CD8-positive, alpha-beta memory T cell (primary cell): Measurements from ENCODE around the gene B4GAT1. TPM values are rescaled to one million over a fixed set of nuclear protein-coding genes. Genes with fewer than 3 reads are reported as not detected.
A peak's percentile ranks its signal among the peaks of the same experiment; 100 is the strongest.
"Not testable (repeated sequence)": the region's sequence is repeated elsewhere in the genome, so short reads cannot be mapped to it uniquely, and the experiment has no call there.

Experiments
- CTCF ChIA-PET: fragments of 350-600 bp; sonication (Branson Sonifier 250); formaldehyde crosslinking; loops from one replicate; lab custom pipeline; 2021; ENCODE audit warnings: antibody characterized with exemption; lab: Charles Lee
- POLR2A ChIA-PET: fragments of 350-600 bp; sonication (Branson Sonifier 250); formaldehyde crosslinking; loops from one replicate; lab custom pipeline; 2021; ENCODE audit warnings: antibody characterized with exemption; lab: Charles Lee
- DNase-seq, 5 donors: peaks; one replicate each; pipeline versions ENCODE4 v3.0.0 to v3.0.0-alpha.2; 2020 to 2022; ENCODE audit warnings: mixed read lengths in 1 of 5
- H3K27ac ChIP-seq: one replicate; pipeline ENCODE4 v1.7.0; 2013; ENCODE audit warnings: low read depth, mild to moderate bottlenecking, low read length, moderate library complexity
- H3K27me3 ChIP-seq: 2 replicates; pipeline ENCODE4 v1.7.0; 2013; ENCODE audit warnings: low read length, mild to moderate bottlenecking; ENCODE audit not compliant: insufficient read depth, poor library complexity, severe bottlenecking
- H3K36me3 ChIP-seq: 2 replicates; pipeline ENCODE4 v1.7.0; 2013; ENCODE audit warnings: mild to moderate bottlenecking, low read length, moderate library complexity; ENCODE audit not compliant: insufficient read depth
- H3K4me1 ChIP-seq: 2 replicates; pipeline ENCODE4 v1.7.0; 2013; ENCODE audit warnings: mild to moderate bottlenecking, low read length, moderate library complexity; ENCODE audit not compliant: insufficient read depth
- H3K4me3 ChIP-seq: 2 replicates; pipeline ENCODE4 v1.7.0; 2013; ENCODE audit warnings: mild to moderate bottlenecking, low read length
- H3K9me3 ChIP-seq: 2 replicates; pipeline ENCODE4 v1.7.0; 2013; ENCODE audit warnings: mild to moderate bottlenecking, low read length
- H3K27ac Mint-ChIP-seq, 8 donors: one replicate each; pipeline ENCODE4 v1.8.0; 2020 to 2021; ENCODE audit warnings: mixed read lengths in 8 of 8, mild to moderate bottlenecking in 6 of 8, inconsistent platforms in 3 of 8, moderate library complexity in 3 of 8
- H3K27me3 Mint-ChIP-seq, 2 donors: one replicate each; pipeline ENCODE4 v1.8.0; 2020 to 2021; ENCODE audit warnings: mixed read lengths in 2 of 2, mild to moderate bottlenecking in 1 of 2, moderate library complexity in 1 of 2
- H3K36me3 Mint-ChIP-seq, 3 donors: one replicate each; pipeline ENCODE4 v1.8.0; 2020 to 2021; ENCODE audit warnings: mixed read lengths in 3 of 3, inconsistent platforms in 1 of 3, mild to moderate bottlenecking in 1 of 3
- H3K4me1 Mint-ChIP-seq, 3 donors: one replicate each; pipeline ENCODE4 v1.8.0; 2020 to 2021; ENCODE audit warnings: mixed read lengths in 3 of 3, inconsistent platforms in 1 of 3, mild to moderate bottlenecking in 1 of 3
- H3K4me3 Mint-ChIP-seq, 7 donors: one replicate each; pipeline ENCODE4 v1.8.0; 2020 to 2021; ENCODE audit warnings: mixed read lengths in 7 of 7, mild to moderate bottlenecking in 6 of 7, moderate library complexity in 4 of 7, inconsistent platforms in 2 of 7
- H3K9me3 Mint-ChIP-seq, 5 donors: one replicate each; pipeline ENCODE4 v1.8.0; 2020 to 2022; ENCODE audit warnings: mixed read lengths in 5 of 5, mild to moderate bottlenecking in 3 of 5, moderate library complexity in 2 of 5, inconsistent platforms in 1 of 5
- polyA plus RNA-seq: library from polyadenylated mRNA; unstranded; fragments of 300-500 nt; fragmentation: Illumina TruSeq; gene quantifications from one replicate; pipeline ENCODE4 v1.2.3, GENCODE V29; 2021
- total RNA-seq, 2 experiments: library from RNA; stranded (reverse); gene quantifications; one replicate each; pipeline ENCODE4 v1.2.3, GENCODE V29; 2021

Gene B4GAT1
- total and polyA plus RNA-seq, 3 experiments from 2014 or later: 11.1 to 13.3 (median 13.0) TPM

DNA sequence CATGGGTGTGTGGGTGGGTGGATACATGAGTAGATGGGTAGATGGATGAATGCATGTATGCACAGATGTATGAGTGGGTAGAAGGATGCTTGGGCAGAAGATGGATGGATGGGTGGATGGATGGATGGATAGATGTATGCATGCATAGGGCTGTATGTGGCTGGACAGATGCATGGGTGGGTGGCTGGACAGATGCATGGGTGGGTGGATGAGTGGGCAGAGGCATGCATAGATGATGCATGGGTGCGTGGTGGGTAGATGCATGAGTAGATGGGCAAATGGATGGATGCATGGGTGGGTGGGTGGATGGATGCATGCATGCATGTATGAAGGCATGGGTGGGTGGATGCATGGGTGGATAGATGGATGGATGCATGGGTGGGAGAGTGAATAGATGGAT lies 23.7 kb downstream of the B4GAT1 start:
- peaks cover 49% of the 10 kb centered on the region for H3K4me1 ChIP-seq
- CTCF ChIA-PET: interaction anchor here (4.0 kb wide), 1 partner anchor 12 kb away, joined by 47 read pairs; no protein-coding TSS in a partner anchor
- POLR2A ChIA-PET: interaction anchor here (1.0 kb wide), 1 partner anchor 11 kb away, joined by 3 read pairs; no protein-coding TSS in a partner anchor

DNA sequence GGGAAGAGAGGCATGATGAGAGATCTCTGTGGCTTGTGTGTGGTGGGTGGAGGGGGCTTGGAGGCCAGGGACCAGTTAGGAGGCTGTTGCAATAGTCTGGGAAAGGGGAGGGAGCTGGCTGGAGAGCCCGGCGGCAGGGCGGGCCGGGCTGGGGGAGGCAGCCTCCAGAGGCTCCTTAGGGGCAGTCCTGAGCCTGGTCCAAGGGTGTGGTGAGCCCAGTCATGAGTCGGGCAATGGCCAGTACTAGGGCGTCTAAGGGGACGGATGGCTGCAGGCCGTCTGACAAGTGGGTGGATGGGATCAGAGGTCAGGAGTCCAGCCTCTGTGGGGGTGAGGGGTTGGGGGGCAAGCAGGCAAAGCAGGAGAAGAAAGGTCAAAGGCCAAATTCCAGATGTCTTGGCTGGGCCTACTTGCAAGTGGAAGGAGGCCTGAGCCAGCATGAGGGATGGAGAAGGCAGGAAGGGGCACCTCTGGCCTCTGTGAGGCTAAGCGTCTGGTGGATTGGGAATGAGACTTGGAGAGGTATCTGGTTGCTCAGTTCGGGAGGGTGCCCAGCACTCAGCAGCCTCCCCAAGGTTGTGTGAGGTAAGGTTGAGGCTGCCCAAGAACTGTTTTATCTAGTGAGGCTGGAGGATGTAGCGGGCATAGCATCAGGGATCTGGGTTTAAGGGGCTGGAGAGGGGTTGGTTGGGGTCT lies 24.5 kb downstream of the B4GAT1 start:
- Histone ChIP-seq H3K27ac (no peak overlapping the region), H3K4me1 (peaks cover 49% of the 10 kb centered on the region), H3K36me3 (no peaks in the 10 kb centered on the region), H3K27me3 (no peaks in the 10 kb centered on the region), H3K4me3 (no peak overlapping the region), H3K9me3 (no peaks in the 10 kb centered on the region)
- Mint-ChIP-seq H3K27ac (peak overlapping the region in 5 of 8 donors; percentile 20 to 58 (median 40)), H3K27me3 (peaks cover 0 to 2% of the 10 kb centered on the region in 2 donors), H3K4me3 (no peak overlapping the region), H3K36me3 (no peaks in the 10 kb centered on the region), H3K4me1 (peaks cover 51 to 66% (median 52%) of the 10 kb centered on the region in 3 donors), H3K9me3 (peaks cover 0 to 4% (median 0%) of the 10 kb centered on the region in 5 donors)
- CTCF ChIA-PET: interaction anchor here (1.0 to 1.6 kb wide), 2 partner anchors 12 to 116 kb away, joined by 4 to 9 read pairs; partner anchors contain the start of gene MRPL11
- POLR2A ChIA-PET: interaction anchor here (1.9 kb wide), 1 partner anchor 11 kb away, joined by 11 read pairs; no protein-coding TSS in a partner anchor
- DNase-seq: no peak

More for the DNA sequence above, 23.7 kb downstream of the B4GAT1 start:
- Histone ChIP-seq H3K4me3 (no peak overlapping the region), H3K36me3 (no peaks in the 10 kb centered on the region), H3K27ac (no peak overlapping the region), H3K27me3 (no peaks in the 10 kb centered on the region), H3K9me3 (no peaks in the 10 kb centered on the region)
- Mint-ChIP-seq H3K36me3 (no peaks in the 10 kb centered on the region), H3K27ac (peak overlapping the region in 2 of 8 donors; percentile 27 to 78), H3K4me3 (no peak overlapping the region), H3K27me3 (peaks cover 0 to 3% of the 10 kb centered on the region in 2 donors), H3K9me3 (peaks cover 0 to 4% (median 0%) of the 10 kb centered on the region in 5 donors), H3K4me1 (peaks cover 51 to 66% (median 52%) of the 10 kb centered on the region in 3 donors)
- DNase-seq: no peak

DNA sequence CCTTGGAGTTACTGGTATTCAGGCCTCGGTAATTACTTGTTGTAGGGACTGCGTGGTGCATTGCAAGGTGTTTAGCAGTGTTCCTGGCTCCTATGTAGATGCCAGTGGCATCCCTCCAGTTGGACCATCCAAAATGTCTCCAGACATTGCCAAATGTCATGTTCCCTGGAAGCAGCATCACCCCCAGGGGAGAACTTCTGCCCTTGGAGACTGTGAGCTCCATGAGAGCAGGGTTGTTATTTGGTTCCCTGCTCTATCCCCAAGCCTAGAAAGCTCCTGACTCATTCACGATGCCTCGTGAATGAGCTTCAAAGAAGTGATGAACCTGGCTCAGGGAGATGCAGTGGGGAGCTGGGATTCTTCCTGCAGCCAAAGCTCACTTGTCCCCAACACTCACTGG lies 25.8 kb downstream of the B4GAT1 start:
- no peaks in the 10 kb centered on the region for H3K36me3 ChIP-seq
- peaks cover 49 to 63% (median 50%) of the 10 kb centered on the region in 3 donors for H3K4me1 Mint-ChIP-seq
- no peaks in the 10 kb centered on the region for H3K9me3 ChIP-seq
- no peak overlapping the region for H3K4me3 Mint-ChIP-seq
- H3K9me3 Mint-ChIP-seq: peaks cover 0 to 4% (median 0%) of the 10 kb centered on the region in 5 donors
- no peaks in the 10 kb centered on the region for H3K27me3 Mint-ChIP-seq
- DNase-seq: no peak
- ChIA-PET CTCF (interaction anchor here (0.9 to 1.6 kb wide), 4 partner anchors 9 to 117 kb away, joined by 3 to 11 read pairs (median 6); partner anchors contain the start of genes MRPL11 and YIF1A), POLR2A (interaction anchor here (1.9 kb wide), 1 partner anchor 9 kb away, joined by 11 read pairs; no protein-coding TSS in a partner anchor)
- H3K36me3 Mint-ChIP-seq: no peaks in the 10 kb centered on the region
- no peaks in the 10 kb centered on the region for H3K27me3 ChIP-seq
- peak overlapping the region in 3 of 8 donors; percentile 27 to 80 (median 47) for H3K27ac Mint-ChIP-seq
- H3K4me1 ChIP-seq: peaks cover 45% of the 10 kb centered on the region
- H3K27ac ChIP-seq: no peak overlapping the region
- H3K4me3 ChIP-seq: no peak overlapping the region

DNA sequence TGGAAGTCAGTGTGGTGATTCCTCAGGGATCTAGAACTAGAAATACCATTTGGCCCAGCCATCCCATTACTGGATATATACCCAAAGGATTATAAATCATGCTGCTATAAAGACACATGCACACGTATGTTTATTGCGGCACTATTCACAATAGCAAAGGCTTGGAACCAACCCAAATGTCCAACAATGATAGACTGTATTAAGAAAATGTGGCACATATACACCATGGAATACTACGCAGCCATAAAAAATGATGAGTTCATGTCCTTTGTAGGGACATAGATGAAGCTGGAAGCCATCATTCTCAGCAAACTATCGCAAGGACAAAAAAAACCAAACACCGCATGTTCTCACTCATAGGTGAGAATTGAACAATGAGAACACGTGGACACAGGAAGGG lies 26.7 kb downstream of the B4GAT1 start:
- H3K27me3 Mint-ChIP-seq, H3K36me3 ChIP-seq, H3K4me3 Mint-ChIP-seq, H3K9me3 ChIP-seq, DNase-seq, H3K4me3 ChIP-seq, H3K27ac ChIP-seq, CTCF ChIA-PET, H3K27me3 ChIP-seq, H3K9me3 Mint-ChIP-seq, POLR2A ChIA-PET, H3K36me3 Mint-ChIP-seq: not testable (repeated sequence)
- H3K4me1 Mint-ChIP-seq: peaks cover 47 to 61% (median 49%) of the 10 kb centered on the region in 3 donors
- H3K4me1 ChIP-seq: peaks cover 39% of the 10 kb centered on the region
- H3K27ac Mint-ChIP-seq: peak overlapping the region in 1 of 8 donors; percentile 66

DNA sequence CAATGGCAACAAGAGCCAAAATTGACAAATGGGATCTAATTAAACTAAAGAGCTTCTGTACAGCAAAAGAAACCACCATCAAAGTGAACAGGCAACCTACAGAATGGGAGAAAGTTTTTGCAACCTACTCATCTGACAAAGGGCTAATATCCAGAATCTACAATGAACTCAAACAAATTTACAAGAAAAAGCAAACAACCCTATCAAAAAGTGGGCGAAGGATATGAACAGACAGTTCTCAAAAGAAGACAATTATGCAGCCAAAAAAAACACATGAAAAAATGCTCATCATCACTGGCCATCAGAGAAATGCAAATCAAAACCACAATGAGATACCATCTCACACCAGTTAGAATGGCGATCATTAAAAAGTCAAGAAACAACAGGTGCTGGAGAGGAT lies 27.1 kb downstream of the B4GAT1 start:
- CTCF ChIA-PET, DNase-seq, H3K36me3 ChIP-seq, H3K27me3 ChIP-seq, H3K27me3 Mint-ChIP-seq, POLR2A ChIA-PET, H3K9me3 Mint-ChIP-seq, H3K36me3 Mint-ChIP-seq, H3K27ac ChIP-seq, H3K4me3 ChIP-seq, H3K9me3 ChIP-seq: not testable (repeated sequence)
- peak overlapping the region in 1 of 7 donors; percentile 41 for H3K4me3 Mint-ChIP-seq
- peak overlapping the region in 5 of 8 donors; percentile 71 to 99 (median 97) for H3K27ac Mint-ChIP-seq
- H3K4me1 Mint-ChIP-seq: peaks cover 48 to 61% (median 51%) of the 10 kb centered on the region in 3 donors
- H3K4me1 ChIP-seq: peaks cover 37% of the 10 kb centered on the region

DNA sequence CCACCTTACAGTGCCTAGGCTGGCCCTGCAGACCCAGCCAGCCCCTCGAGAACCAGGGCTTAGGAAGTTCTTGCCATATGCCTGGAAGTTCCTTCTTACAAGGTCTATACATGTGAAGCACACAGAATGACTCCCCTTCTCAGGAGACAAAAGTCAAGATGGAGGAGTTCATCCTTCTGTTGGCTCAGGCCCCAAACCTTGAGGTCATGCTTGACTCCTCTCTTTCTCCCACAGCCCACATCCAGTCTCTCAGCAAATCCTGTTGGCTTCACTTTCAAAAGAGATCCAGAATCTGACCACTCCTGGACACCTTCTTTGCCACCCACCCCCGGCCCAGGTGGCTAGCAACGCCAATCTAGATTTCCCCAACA lies 28.8 kb downstream of the B4GAT1 start:
- Histone ChIP-seq H3K27ac (peak overlapping the region; percentile 73), H3K27me3 (no peaks in the 10 kb centered on the region), H3K4me3 (peak overlapping the region; percentile 54), H3K4me1 (peaks cover 52% of the 10 kb centered on the region), H3K9me3 (no peaks in the 10 kb centered on the region), H3K36me3 (no peaks in the 10 kb centered on the region)
- H3K36me3 Mint-ChIP-seq: peaks cover 0 to 2% (median 0%) of the 10 kb centered on the region in 3 donors
- peak overlapping the region; percentile 66 to 89 (median 77) for H3K4me3 Mint-ChIP-seq
- CTCF ChIA-PET: interaction anchor here (1.0 to 2.1 kb wide), 3 partner anchors 8 to 120 kb away, joined by 4 to 10 read pairs (median 8); partner anchors contain the start of gene MRPL11
- POLR2A ChIA-PET: interaction anchor here (1.1 to 2.5 kb wide), 2 partner anchors 8 to 54 kb away, joined by 3 to 10 read pairs; partner anchors contain the start of gene SLC29A2
- peaks cover 54 to 65% (median 56%) of the 10 kb centered on the region in 3 donors for H3K4me1 Mint-ChIP-seq
- no peaks in the 10 kb centered on the region for H3K27me3 Mint-ChIP-seq
- peaks cover 0 to 4% (median 0%) of the 10 kb centered on the region in 5 donors for H3K9me3 Mint-ChIP-seq
- peak overlapping the region; percentile 97 to 99 (median 98) for H3K27ac Mint-ChIP-seq
- DNase-seq: no peak

DNA sequence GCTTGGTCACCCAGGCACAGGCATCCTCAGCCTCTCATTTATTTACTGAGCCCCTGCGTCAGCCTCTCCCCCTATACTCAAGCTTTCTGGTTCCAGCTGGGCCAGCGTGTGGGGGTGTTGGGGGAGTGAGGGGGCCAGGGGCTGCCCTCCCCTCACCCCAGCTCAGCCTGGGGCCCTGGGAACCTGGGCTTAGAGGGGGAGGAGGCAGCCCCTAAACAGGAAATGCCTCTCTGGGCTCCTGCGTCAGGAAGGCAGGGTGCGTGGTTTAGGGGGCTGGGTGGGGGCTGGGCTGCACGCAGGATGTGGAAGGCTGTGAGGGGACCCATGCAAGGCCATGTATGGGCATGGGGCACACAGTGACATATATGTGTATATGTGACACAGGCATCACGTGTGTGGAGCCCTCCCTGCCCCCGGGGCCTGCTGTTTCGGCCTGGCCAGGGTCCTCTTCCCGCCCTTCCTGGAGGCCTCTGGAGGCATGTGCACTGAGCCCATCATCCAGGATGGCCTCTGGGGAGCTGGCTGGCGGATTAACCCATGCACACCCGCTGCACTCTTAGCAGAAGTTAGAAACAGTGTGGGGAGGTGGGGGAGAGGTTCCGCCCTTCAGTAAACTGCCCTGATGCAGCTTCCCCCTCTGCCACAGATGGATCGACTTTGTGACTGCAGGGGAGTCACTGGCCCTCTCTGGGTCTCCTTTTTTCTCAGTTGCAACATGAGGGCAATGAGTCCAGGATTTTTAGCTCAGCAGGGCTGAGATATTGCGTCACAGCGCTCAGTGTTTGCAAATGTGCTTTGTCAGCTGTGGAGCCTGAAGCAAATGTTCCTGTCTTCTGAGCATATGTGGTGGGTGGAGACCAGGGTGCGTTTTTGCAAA lies 29.5 kb downstream of the B4GAT1 start:
- Histone ChIP-seq H3K27ac (peak overlapping the region; percentile 73), H3K4me1 (peaks cover 58% of the 10 kb centered on the region), H3K4me3 (peak overlapping the region; percentile 56), H3K9me3 (no peaks in the 10 kb centered on the region), H3K36me3 (no peaks in the 10 kb centered on the region), H3K27me3 (no peaks in the 10 kb centered on the region)
- Mint-ChIP-seq H3K27ac (peak overlapping the region; percentile 97 to 99 (median 98)), H3K36me3 (peaks cover 0 to 2% (median 0%) of the 10 kb centered on the region in 3 donors), H3K4me3 (peak overlapping the region; percentile 66 to 89 (median 77)), H3K9me3 (peaks cover 0 to 4% (median 0%) of the 10 kb centered on the region in 5 donors), H3K4me1 (peaks cover 53 to 68% (median 53%) of the 10 kb centered on the region in 3 donors), H3K27me3 (no peaks in the 10 kb centered on the region)
- ChIA-PET POLR2A (interaction anchor here (0.6 to 2.5 kb wide), 9 partner anchors 9 to 459 kb away, joined by 3 to 10 read pairs (median 4); partner anchors contain the start of genes BRMS1, RIN1 and SLC29A2), CTCF (interaction anchor here (0.8 to 2.1 kb wide), 6 partner anchors 9 to 121 kb away, joined by 3 to 10 read pairs (median 6); partner anchors contain the start of gene MRPL11)
- peak; percentile 57 to 95 (median 85) for DNase-seq
